ENCODE measurements around the gene SEMA3F.
"Not testable (repeated sequence)": the region's sequence is repeated elsewhere in the genome, so short reads cannot be mapped to it uniquely, and the experiment has no call there.

The SEMA3F gene

DNA sequence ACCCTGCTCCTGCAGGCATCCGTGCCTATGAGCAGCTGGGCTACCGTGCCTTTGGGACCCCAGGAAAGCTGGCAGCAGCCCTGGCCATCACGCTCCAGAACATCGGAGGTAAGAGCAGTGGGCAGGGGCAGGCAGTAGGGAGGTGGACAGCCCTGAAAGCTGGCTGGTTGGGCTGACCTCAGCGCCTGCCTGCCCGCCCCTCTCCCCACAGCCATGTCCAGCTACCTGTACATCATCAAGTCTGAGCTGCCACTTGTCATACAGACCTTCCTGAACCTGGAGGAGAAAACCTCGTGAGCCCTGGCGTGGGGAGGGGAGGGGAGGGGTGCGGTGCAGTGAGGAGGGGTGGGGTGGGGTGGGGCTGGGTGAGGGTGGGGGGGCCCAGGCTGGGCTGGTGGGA, 60.4 kb downstream of the SEMA3F start:
- no peak for DNase-seq

DNA sequence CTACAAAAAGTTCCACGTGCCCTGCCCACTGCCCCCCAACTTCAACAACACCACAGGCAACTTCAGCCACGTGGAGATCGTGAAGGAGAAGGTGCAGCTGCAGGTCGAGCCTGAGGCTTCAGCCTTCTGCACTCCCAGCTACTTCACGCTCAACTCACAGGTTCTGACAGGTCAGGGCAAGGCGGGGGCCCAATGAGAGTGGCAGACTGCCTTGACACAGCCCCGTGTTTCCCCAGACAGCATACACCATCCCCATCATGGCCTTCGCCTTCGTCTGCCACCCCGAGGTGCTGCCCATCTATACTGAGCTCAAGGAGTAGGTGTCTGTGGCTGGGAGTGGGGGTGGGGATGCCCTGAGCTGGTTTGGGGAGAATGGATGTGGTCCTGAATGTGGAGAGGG, 62.6 kb downstream of the SEMA3F start:
- DNase-seq = no peak

DNA sequence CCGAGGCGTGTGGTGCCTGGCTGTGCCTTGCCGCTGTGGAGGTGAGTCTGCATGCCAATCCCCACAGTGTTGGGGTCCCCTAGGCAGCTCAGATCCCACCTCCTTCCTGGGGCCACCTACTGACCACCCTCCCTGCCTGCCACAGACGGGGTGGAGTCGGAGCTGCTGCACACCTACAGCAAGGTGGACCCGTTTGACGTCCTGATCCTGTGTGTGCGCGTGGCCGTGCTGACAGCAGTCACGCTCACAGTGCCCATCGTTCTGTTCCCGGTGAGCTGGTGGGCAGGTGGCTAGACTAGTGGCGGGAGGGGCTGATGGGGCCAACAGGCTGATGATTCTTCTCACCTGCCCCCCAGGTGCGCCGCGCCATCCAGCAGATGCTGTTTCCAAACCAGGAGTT, 63.3 kb downstream of the SEMA3F start:
- DNase-seq = no peak

DNA sequence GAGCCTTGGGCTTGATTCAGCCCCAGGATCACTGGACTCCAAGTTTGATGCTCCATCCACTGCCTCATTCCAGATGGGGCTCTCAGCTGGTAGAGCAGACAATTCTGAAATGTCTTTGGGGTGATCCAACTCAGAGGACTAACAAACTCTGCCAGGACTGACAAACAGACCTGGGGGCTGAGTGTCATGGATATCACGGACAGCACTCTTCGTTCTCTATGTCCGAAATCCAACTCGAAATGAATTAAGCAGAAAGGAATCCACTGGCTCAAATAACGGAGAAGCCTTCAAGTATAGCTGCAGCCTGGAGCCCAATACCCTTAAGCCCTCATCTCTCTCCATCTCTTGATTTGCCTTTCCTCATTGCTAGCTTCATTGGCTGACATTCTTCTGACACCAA, 64.2 kb downstream of the SEMA3F start:
- DNase-seq = no peak

DNA sequence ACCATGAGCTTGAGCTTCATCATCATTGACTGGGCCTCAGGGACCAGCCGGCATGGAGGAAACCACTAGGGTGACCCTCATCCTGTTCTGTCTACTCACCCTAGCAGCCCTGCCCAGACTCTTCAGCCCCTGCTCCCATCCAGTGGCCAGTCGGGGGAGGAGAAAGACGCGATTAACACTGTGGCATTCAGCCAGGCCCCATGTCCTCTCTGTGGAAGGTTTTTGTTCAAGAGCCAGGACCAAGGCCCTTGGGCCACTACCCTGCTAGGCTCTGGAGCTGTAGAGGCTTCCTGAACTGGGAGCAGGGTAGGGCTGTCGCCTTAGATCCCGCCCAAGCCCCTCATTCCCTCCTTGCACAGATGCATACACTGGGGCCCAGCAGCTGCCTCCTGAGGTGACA, 65.0 kb downstream of the SEMA3F start:
- DNase-seq = no peak

DNA sequence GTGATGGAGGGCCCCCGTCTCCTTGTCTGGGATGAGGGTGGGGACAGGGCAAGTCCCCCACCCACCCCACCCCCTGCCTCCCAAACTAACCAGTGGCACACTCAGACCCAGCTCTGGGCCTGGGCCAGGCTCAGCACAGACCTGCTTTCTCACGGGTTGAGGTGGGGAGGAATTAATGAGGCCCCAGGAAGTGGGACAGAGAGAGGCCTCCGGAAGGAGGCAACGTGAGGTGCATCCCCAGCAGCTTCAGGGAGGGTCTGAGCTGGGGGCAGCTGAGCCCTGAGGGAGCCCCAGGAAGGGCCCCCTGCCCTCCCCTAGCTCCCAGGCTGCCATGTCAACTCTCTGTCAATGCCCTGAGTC, 65.9 kb downstream of the SEMA3F start:
- DNase-seq = no peak

DNA sequence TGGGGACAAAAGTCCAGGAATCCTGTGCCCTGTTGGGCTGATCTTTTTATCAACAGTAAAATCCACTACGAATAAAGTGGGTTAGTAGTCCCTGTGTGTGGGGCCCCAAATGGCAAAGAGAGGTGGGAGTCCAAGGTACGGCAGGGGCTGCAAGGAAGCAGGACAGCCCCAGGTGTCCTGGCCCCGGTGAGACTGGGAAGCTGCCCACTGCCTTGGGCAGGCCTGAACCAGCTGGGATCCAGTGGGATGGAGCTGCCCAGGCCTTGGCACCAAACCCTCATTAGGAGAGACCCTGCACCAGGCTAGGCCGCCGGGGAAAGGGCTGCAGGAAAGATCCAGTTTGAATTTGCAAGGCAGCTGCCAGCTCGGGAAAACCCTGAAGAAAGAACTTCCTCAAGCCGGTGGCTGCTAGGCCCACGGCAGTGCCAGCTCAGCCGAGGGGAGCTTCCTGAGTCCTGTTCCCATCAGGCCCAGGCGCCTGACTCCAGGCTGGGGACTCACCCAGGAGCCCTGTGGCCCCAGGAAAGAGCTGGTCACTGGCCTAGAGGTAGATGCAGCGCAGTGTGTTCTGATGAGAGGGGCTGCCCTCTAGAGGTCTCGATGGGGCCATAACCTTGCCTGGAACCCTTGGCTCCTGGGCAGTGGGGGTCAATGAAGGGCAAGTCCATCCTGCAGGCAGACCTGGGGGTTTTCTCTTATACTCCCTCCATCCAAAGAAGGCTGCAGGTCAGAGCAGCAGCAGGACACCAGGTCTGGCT, 66.5 kb downstream of the SEMA3F start:
- no peak for DNase-seq

DNA sequence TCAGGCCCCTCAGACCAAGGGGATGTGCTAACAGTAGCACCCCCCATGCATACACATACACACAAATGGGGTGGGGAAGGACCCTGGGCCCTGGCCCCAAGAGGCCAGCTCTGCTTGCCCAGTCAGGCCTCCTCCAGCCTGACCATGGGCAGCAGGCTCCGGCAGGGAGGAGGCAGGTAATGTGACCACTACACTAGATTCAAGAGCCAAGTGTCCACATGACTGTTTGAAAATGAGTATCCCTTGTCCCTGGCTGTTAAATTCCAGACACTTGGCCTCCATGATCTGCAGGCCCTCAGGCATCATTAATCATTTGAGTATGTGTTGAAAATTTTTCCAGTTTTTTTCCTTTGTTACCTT, 67.0 kb downstream of the SEMA3F start:
- no peak for DNase-seq

- no peak for DNase-seq
These were observed 69.5 kb downstream of the SEMA3F start for GRCh38 chr3:50224639-50225038.

DNA sequence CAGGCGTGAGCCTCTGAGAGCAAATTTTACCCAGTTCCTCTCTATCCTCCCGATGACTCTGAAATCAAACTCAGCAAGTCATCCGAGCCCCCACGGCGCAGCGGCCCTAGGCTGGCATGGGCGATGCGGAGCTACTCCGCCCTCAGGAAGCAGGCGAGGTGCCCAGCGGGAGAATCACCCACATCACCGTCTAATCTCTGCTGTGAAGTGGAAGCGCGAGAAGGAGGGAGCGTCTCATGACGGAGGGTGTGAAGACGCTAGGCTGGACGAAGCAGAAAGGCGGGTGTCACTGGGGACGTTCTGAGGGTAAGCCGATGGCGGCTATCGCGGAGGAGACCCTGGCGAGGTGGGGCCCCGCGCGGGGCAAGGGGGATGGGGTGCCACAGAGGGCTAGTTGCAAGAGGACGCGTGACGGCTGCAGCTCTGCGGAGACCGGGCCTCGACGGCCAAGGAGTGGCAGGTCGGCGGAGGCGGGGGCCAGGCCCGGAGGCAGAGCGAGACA, 71.8 kb downstream of the SEMA3F start:
- peak; percentile 46 for DNase-seq

GRCh38 chr3:50227390-50228183, 72.5 kb downstream of the SEMA3F start:
- DNase-seq = peak; percentile 94

GRCh38 chr3:50228184-50228763, 73.2 kb downstream of the SEMA3F start:
- not testable (repeated sequence) for DNase-seq

- no peak for DNase-seq
These were observed 74.4 kb downstream of the SEMA3F start for GRCh38 chr3:50229490-50229889.

DNA sequence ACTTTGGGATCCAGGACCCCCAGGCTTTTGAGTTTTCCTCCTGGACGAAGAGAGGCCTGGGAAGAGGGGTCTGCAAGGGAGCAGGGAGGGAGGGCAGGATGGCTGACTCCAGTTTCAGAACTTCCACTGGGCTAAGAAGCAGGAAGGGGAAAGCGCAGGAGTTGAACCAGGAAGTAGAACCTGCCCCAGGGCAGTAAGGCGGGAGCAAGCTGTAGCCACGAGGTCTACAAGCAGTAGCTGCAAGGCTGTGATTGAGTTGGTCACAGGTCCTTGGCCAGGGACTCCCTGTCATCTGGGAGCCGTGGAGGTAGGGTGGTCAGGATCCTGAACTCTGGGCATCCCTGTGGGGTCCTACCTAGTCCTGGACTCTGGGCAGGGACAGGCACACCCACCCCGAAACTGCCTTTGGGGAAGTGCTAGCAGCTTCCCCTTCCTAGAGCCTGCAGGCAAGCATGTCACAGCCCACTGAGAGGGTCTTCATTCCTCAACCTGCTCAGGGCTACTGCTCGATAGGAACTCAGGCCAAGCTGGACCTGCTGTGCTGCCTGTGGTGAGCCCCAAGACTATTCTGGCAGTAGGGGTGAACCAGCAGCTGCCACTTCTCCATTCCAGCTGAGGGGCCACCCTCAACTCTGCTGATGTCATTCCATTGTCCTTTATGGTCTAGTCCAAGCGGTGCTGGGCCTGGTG, 75.1 kb downstream of the SEMA3F start:
- DNase-seq = no peak

DNA sequence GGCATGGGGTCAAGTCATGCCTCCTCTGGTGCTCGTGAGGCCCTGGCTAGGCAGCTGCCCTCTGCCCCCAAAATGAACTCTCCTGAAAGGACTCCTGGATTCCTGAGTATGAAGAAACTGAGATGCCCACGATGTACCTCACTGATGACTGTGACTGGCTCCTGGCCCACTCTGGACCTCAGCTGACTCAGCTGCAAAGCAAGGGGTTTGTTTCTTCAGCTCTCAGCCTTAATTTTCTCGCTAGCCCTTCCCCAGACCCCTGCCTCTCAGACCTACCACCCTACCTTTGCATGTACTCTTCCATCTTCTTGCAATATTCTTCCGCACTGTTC, 75.6 kb downstream of the SEMA3F start:
- DNase-seq = no peak

DNA sequence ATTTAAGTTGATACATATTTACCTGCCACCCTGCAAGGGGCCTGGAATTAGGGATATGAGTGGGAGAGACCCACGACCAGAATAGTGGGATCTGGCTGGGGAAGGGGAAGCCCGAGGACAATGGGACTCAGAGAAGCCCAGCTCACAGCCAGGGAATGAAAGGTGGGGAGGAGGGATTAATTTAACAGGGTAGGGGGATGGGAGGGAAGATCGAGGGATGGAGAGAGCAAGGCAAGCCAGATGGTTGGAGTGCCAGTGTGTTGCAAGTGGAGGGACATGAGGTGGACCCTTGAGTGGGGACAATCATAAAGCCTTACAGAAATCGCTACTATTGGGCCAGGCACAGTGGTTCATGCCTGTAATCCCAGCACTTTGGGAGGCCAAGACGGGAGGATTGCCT, 76.5 kb downstream of the SEMA3F start:
- no peak for DNase-seq

- no peak for DNase-seq
These were observed 77.2 kb downstream of the SEMA3F start for GRCh38 chr3:50232303-50232702.

DNA sequence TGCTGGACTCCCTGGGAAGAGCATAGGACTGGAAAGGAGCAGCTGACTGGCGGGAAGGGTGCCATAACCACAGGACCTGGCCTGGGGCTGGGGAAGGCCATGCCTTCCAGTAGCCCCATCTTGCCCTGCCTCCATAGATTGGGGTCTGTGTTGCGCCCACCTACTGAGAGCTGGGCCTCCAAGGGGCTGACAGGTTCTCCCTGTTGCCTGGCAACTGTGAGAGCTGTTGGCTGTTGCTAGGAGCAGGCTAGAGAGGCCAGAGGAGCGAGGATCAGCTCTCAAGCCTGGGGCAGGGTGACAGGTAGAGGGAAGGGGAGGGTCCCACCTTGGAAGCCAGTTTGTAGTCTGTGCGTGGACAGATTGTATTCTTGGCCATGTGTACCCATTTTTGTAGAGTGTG, 78.1 kb downstream of the SEMA3F start:
- DNase-seq = no peak

DNA sequence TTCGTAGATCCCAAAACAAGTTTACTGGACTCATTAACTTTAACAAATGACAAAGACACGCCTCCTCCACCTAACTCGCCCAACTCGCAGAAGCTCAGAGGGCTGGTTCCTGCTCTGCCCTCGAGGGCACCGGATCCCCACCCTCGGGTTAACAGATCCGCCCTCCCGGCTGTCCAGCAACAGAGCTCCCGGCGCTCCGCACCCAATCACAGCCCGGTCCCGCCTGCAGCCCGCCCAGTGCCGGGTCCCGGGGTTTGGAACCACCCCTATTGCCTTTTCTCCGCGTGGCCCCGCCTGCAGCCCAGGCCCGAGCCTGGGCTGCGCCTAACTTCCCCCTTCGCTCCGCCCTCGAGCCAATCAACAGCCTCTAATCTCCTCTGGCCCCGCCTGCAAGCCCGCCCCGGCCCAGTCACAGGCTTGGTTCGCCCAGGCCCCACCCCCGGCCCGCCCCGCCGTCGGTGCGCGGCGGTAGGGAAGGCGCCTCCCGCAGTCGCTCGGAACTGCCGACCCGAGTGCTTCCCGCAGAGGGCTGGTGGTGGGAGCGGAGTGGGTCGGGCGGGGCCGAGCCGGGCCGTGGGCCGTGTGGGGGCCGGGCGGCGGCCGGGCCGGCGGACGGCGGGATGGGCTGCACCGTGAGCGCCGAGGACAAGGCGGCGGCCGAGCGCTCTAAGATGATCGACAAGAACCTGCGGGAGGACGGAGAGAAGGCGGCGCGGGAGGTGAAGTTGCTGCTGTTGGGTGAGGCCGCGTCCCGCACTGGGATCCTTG, 80.8 kb downstream of the SEMA3F start, which contains the start of gene GNAI2:
GNAI2 (plus strand) TSS at position 489 of the 768 bp plus-strand sequence; CDS start at position 621, 132 bp downstream.
- peak; percentile 99 for DNase-seq

- no peak for DNase-seq
These were observed 81.5 kb downstream of the SEMA3F start for GRCh38 chr3:50236484-50237132.

DNA sequence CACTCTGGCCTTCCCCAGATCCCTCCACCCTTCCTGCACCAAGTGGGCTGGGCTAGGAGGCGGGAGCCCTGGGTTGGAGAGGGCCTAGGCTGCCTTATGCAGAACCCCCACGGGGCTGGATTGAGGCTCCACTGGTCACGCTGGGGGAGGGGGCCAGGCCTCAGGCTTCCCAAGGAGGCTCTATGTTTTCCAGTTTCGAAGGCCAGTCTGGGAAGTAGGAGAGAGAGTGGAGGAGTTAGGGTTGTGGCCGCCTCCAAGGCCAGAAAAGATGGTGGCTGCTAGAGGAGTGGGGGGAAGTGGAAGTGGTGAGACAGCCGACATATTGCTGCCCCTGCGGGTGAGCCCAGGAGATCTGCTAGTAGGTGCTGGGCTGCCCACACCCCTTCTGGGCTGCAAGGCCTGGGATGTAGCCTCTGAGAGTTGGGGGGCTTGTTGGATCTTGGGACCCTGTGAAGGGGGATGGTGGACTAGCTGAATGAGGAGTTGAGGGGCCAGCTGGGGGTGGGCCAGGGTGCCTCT, 82.1 kb downstream of the SEMA3F start:
- peak; percentile 49 for DNase-seq

Data from CD4-positive, alpha-beta T cell treated with Interleukin-6 for 4 hours (primary cell).